D721Med (cell line): Measurements from ENCODE around the gene TEX48.

Source experiments
- DNase-seq: peaks from one replicate; pipeline ENCODE4 v3.0.0; 2011; ENCODE audit warnings: low spot score; ENCODE audit not compliant: insufficient read length
- FAIRE-seq: peaks from 2 replicates; lab custom pipeline; 2011; peaks lifted over from hg19 to GRCh38; lab: Jason Lieb, UNC
- CTCF ChIP-seq: IDR thresholded peaks from 2 replicates; pipeline ENCODE4 v1.5.1; 2012; ENCODE audit warnings: mild to moderate bottlenecking, control low read depth; ENCODE audit not compliant: insufficient read depth; ENCODE audit errors: missing control alignments

TEX48 gene

GRCh38 chr9:114717908-114718486 lies 36.0 kb upstream of the TEX48 start:
- FAIRE-seq (no peak), DNase-seq (no peak)
- TF ChIP-seq CTCF: no peak

DNA sequence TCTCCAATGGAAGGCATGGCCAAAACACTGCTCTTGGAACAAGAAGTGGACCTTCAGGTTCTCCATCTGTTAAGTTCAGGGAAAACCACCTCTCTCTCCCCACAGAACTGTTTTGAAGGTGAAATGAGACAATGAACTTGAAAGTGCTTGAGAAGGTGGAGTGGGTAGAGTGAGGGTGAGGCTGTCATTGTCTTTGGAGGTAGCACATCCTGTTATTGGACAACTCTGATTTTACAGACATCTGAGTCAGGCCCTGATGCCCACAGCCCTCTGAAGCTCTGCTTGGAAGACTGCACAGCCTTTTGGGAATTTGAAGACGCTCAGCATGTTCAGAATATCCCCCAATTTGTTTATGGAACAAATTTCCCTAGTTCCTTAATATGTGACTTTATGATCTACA lies 27.6 kb upstream of the TEX48 start:
- DNase-seq: no peak
- TF ChIP-seq CTCF: no peak
- no peak for FAIRE-seq

DNA sequence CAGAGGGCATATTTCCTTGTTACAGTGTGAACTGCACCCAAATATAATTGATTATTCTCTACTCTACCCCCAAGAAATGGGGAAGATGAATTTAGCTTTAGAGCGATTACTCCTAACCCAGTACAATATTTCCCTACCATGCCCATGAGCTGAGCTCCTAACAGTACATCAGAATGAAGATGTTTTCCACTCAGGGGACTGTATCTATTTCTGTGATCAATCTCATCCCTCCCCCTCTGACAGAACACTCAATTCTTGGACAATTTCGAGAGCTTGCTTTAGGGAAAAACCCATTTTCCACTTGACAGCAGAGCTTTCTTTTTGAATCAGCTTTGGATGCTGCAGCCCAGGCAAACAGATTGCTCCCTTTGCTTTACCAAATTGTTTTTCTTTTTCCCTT lies 24.7 kb upstream of the TEX48 start:
- FAIRE-seq: no peak
- DNase-seq: no peak
- no peak for TF ChIP-seq CTCF

DNA sequence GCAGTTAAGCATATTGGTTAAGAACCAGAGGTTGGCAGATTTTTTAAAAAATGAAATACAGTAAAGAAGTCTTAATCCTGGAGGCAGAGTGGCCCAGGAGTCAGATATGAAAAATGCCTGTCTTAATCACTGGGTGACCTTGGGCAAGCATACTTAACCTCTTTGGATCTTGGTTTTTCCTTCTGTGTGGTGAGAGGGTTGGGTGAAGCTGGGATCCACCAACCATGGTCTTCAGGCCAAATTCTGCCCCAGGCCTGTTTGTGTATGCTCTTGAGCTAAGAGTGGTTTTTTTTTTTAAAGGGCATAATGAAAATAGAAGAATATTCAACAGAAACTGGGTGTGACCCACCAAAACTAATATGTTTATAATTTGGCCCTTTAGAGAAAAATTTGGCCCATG lies 20.0 kb upstream of the TEX48 start:
- no peak for TF ChIP-seq CTCF
- DNase-seq (no peak), FAIRE-seq (no peak)

- no peak for DNase-seq
- TF ChIP-seq CTCF: no peak
- FAIRE-seq: no peak
These were observed 16.0 kb upstream of the TEX48 start for GRCh38 chr9:114697951-114698351.

- DNase-seq: no peak
- TF ChIP-seq CTCF: no peak
- FAIRE-seq: no peak
These were observed 15.0 kb upstream of the TEX48 start for GRCh38 chr9:114696814-114697544.

DNA sequence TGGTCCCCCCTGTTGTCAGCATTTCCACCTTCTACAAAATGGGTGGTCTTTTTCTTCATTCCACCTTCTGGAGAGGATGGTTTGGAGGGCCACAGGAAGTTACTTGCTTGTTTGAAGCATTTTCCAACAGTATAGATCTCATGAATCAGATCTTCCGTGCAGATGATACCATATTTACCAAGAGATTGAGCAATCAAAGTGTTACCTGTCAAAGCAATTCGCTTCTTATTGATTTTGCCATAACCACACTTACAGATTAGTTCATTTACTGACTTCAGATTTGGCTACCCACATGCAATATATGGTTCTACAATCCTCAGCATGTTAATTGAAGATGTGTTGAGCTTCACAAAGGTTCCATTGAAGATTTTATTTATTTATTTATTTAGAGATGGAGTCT lies 14.0 kb upstream of the TEX48 start:
- no peak for DNase-seq
- FAIRE-seq: no peak
- no peak for TF ChIP-seq CTCF
